ENCODE measurements around the gene CEBPA.

The CEBPA gene

GRCh38 chr19:33270769-33271168 is 31.6 kb downstream of the CEBPA start:
- DNase-seq = no peak

- no peak for DNase-seq
These were observed 33.3 kb downstream of the CEBPA start for GRCh38 chr19:33269016-33269415.

GRCh38 chr19:33268162-33268991 is 34.0 kb downstream of the CEBPA start:
- no peak for DNase-seq

- no peak for DNase-seq
These were observed 34.6 kb downstream of the CEBPA start for GRCh38 chr19:33267706-33268105.

- no peak for DNase-seq
These were observed 35.3 kb downstream of the CEBPA start for GRCh38 chr19:33266974-33267484.

GRCh38 chr19:33264881-33265445 is 37.4 kb downstream of the CEBPA start:
- no peak for DNase-seq

- DNase-seq = no peak
These were observed 38.9 kb downstream of the CEBPA start for GRCh38 chr19:33263325-33264023.

GRCh38 chr19:33261511-33262189 is 40.7 kb downstream of the CEBPA start:
- no peak for DNase-seq

GRCh38 chr19:33260628-33261418 is 41.5 kb downstream of the CEBPA start:
- no peak for DNase-seq

GRCh38 chr19:33259539-33259938 is 42.8 kb downstream of the CEBPA start:
- DNase-seq = no peak

GRCh38 chr19:33257828-33258227 is 44.5 kb downstream of the CEBPA start:
- DNase-seq = no peak

GRCh38 chr19:33256261-33256660 is 46.1 kb downstream of the CEBPA start:
- DNase-seq = no peak

GRCh38 chr19:33255781-33256180 is 46.6 kb downstream of the CEBPA start:
- DNase-seq = no peak

GRCh38 chr19:33254245-33254824 is 48.0 kb downstream of the CEBPA start:
- no peak for DNase-seq

- no peak for DNase-seq
These were observed 49.4 kb downstream of the CEBPA start for GRCh38 chr19:33252971-33253370.

GRCh38 chr19:33252418-33252962 is 49.8 kb downstream of the CEBPA start:
- no peak for DNase-seq

GRCh38 chr19:33251526-33252090 is 50.7 kb downstream of the CEBPA start:
- DNase-seq = no peak

GRCh38 chr19:33251076-33251475 is 51.3 kb downstream of the CEBPA start:
- DNase-seq = no peak

GRCh38 chr19:33250500-33250899 is 51.8 kb downstream of the CEBPA start:
- no peak for DNase-seq

Data from right hindlimb (tissue), 1 donor.